OCI-LY7 (cell line): Measurements from ENCODE around the gene HINT2. TPM values are rescaled to one million over a fixed set of nuclear protein-coding genes. Genes with fewer than 3 reads are reported as not detected.

Experiments
- BruUV-seq: library from RNA; stranded (reverse); fragments of 400-500 nt; replicated peaks from 2 replicates; lab custom pipeline; 2021; lab: Mats Ljungman, UMichigan
- CTCF ChIA-PET: fragments of 300-600 bp; sonication (Branson Sonifier 250); formaldehyde crosslinking; loops from one replicate; lab custom pipeline; 2022; ENCODE audit warnings: antibody characterized with exemption; ENCODE audit not compliant: unreplicated experiment; lab: Charles Lee
- POLR2A ChIA-PET: fragments of 300-600 bp; sonication (Branson Sonifier 250); formaldehyde crosslinking; loops from one replicate; lab custom pipeline; 2022; ENCODE audit warnings: antibody characterized with exemption; lab: Charles Lee
- DNase-seq: peaks from one replicate; pipeline ENCODE4 v3.0.0-alpha.2; 2015; ENCODE audit warnings: low spot score
- H2AFZ ChIP-seq: fragments of 200-600 bp; sonication (generic), shearing (Covaris generic); 2 replicates; pipeline ENCODE4 v1.6.1; 2014; ENCODE audit warnings: mild to moderate bottlenecking, antibody characterized with exemption, low read length, moderate library complexity
- H3K27ac ChIP-seq: fragments of 200-600 bp; sonication (generic); 2 replicates; pipeline ENCODE4 v1.5.1; 2014; ENCODE audit warnings: mixed run types, low read depth, mild to moderate bottlenecking, moderate library complexity, low read length, inconsistent platforms; ENCODE audit not compliant: poor library complexity, severe bottlenecking
- H3K36me3 ChIP-seq: fragments of 200-600 bp; sonication (generic); 2 replicates; pipeline ENCODE4 v1.6.1; 2014; ENCODE audit warnings: mild to moderate bottlenecking, antibody characterized with exemption, low read length, moderate library complexity, mixed read lengths; ENCODE audit not compliant: insufficient read depth
- H3K4me1 ChIP-seq: fragments of 200-600 bp; sonication (generic); 2 replicates; pipeline ENCODE4 v1.5.1; 2014; ENCODE audit warnings: mild to moderate bottlenecking, low read length; ENCODE audit not compliant: insufficient read depth, poor library complexity, severe bottlenecking
- H3K4me2 ChIP-seq: fragments of 200-600 bp; sonication (generic); 2 replicates; pipeline ENCODE4 v1.6.1; 2014; ENCODE audit warnings: mild to moderate bottlenecking, low read length
- H3K4me3 ChIP-seq: fragments of 200-600 bp; sonication (generic); 2 replicates; pipeline ENCODE4 v1.5.1; 2014; ENCODE audit warnings: mild to moderate bottlenecking, low read depth, low read length; ENCODE audit not compliant: poor library complexity, severe bottlenecking
- H3K79me2 ChIP-seq: fragments of 200-600 bp; sonication (generic); 2 replicates; pipeline ENCODE4 v1.6.1; 2016; ENCODE audit warnings: low read depth, mild to moderate bottlenecking, low read length, moderate library complexity, mixed read lengths; ENCODE audit not compliant: insufficient read depth
- H3K9me2 ChIP-seq: fragments of 200-600 bp; sonication (generic); 2 replicates; pipeline ENCODE4 v1.6.1; 2016; ENCODE audit warnings: mild to moderate bottlenecking, low read length, mixed read lengths; ENCODE audit not compliant: insufficient read depth
- H3K9me3 ChIP-seq: fragments of 200-600 bp; sonication (generic); 2 replicates; pipeline ENCODE4 v1.6.1; 2014; ENCODE audit warnings: mild to moderate bottlenecking, mixed run types, low read length, mixed read lengths
- H4K20me1 ChIP-seq: fragments of 200-600 bp; sonication (generic); 2 replicates; pipeline ENCODE4 v1.6.1; 2014; ENCODE audit warnings: mild to moderate bottlenecking, antibody characterized with exemption, low read length, moderate library complexity, mixed read lengths; ENCODE audit not compliant: insufficient read depth
- EZH2phosphoT487 ChIP-seq: fragments of 200-600 bp; sonication (generic); IDR thresholded peaks from 2 replicates; pipeline ENCODE4 v1.6.1; 2018; ENCODE audit warnings: low read depth, borderline replicate concordance, mild to moderate bottlenecking, mixed run types, antibody characterized with exemption, low read length, moderate library complexity, mixed read lengths
- intact Hi-C: fragments of 100-400 bp; cut with micrococcal nuclease; formaldehyde crosslinking; loops from one replicate; pipeline ENCODE4 v1.10.0; 2022; ENCODE audit not compliant: unreplicated experiment
- total RNA-seq, 2 experiments: library from RNA; depleted of rRNA in 1 of 2; stranded (reverse); fragments of >200 nt in 1 of 2; shearing (Covaris generic) in 1 of 2; gene quantifications; 2 replicates each; pipeline ENCODE4 v1.2.3, GENCODE V29; 2014 to 2022
- TF ChIP-seq, protein P1 (sequence below): fragments of 200-600 bp; sonication (generic); conservative IDR thresholded peaks from 2 replicates; pipeline ENCODE4 v1.5.1; 2014; ENCODE audit warnings: mild to moderate bottlenecking, antibody characterized with exemption, low read length, moderate library complexity, mixed read lengths

Gene HINT2
- total RNA-seq, 2 experiments from 2014 or later = 82.5 to 84.5 TPM

DNA sequence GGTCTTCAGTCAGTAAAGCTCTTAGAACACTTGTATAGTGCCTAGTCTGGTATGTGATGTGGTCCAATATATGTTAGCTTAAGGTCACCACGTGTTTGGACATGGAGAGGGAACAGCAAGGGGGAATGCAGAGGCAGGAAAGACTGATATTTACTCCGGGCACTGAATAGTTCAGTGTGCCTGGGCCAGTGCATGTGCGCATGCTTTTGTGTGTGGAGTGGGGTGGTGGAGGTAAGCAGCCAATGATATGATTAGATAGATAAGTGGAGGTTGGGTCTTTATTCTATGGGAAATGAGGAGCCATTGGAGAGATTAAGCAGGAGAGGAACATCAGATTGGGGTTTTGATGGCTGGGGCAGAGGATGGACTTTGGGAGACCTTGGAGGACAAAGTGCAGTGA, 41.4 kb upstream of the HINT2 start:
- H3K4me1 ChIP-seq = no peaks in the 10 kb centered on the region
- H3K79me2 ChIP-seq = no peaks in the 10 kb centered on the region
- H3K9me2 ChIP-seq = no peaks in the 10 kb centered on the region
- H3K36me3 ChIP-seq = no peaks in the 10 kb centered on the region
- no peaks in the 10 kb centered on the region for H4K20me1 ChIP-seq
- ChIA-PET POLR2A (interaction anchor here (0.6 kb wide), 1 partner anchor 79 kb away, joined by 3 read pairs; no protein-coding TSS in a partner anchor), CTCF (interaction anchor here (1.3 kb wide), 1 partner anchor 23 kb away, joined by 3 read pairs; no protein-coding TSS in a partner anchor)
- BruUV-seq = no TSS peak
- no peak overlapping the region for H2AFZ ChIP-seq
- intact Hi-C loops = no loop called here
- H3K4me2 ChIP-seq = no peak overlapping the region
- H3K4me3 ChIP-seq = no peak overlapping the region
- TF ChIP-seq, protein P1, sequence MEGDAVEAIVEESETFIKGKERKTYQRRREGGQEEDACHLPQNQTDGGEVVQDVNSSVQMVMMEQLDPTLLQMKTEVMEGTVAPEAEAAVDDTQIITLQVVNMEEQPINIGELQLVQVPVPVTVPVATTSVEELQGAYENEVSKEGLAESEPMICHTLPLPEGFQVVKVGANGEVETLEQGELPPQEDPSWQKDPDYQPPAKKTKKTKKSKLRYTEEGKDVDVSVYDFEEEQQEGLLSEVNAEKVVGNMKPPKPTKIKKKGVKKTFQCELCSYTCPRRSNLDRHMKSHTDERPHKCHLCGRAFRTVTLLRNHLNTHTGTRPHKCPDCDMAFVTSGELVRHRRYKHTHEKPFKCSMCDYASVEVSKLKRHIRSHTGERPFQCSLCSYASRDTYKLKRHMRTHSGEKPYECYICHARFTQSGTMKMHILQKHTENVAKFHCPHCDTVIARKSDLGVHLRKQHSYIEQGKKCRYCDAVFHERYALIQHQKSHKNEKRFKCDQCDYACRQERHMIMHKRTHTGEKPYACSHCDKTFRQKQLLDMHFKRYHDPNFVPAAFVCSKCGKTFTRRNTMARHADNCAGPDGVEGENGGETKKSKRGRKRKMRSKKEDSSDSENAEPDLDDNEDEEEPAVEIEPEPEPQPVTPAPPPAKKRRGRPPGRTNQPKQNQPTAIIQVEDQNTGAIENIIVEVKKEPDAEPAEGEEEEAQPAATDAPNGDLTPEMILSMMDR = no peak
- no peak for TF ChIP-seq EZH2phosphoT487
- DNase-seq = no peak
- no peak overlapping the region for H3K27ac ChIP-seq
- no peaks in the 10 kb centered on the region for H3K9me3 ChIP-seq

DNA sequence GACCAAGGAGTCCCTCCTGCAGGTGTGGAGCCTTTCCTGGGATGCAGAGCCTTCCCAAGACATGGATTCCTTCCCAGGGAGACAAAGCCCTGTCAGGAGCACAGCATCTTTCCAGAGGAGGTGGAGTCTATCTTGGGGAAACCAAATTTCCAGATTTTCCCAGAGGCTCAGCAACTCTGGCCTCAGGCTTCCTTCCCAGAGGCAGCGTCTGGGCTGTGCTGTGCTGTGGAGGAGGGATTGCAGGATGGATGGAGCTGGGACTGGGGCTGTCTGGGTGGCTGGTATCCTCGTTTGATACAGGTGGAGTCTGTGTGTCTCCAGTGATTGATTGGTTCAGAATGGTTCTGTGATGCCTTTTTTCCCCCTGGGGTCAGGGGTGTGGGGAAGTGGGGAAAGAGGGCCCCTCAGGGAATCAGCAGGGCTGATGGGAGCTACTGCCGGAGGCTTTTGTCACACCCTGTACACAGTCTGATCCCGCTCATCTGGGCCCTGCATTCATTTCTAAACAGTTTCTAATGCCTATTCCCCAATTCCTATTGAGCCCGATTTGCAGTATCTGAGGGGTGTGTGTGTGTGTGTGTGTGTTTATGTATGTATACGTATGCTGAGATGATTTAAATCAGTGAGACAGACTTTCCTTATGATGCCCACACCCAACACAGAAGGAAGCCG, 39.4 kb upstream of the HINT2 start:
- no peak for DNase-seq
- no peaks in the 10 kb centered on the region for H3K9me2 ChIP-seq
- ChIA-PET POLR2A (no interaction called here), CTCF (no interaction called here)
- intact Hi-C loops = no loop called here
- H4K20me1 ChIP-seq = no peaks in the 10 kb centered on the region
- no peaks in the 10 kb centered on the region for H3K4me1 ChIP-seq
- no peaks in the 10 kb centered on the region for H3K36me3 ChIP-seq
- no peak overlapping the region for H3K4me3 ChIP-seq
- BruUV-seq = no TSS peak
- TF ChIP-seq, protein P1 = no peak
- TF ChIP-seq EZH2phosphoT487 = no peak
- no peaks in the 10 kb centered on the region for H3K9me3 ChIP-seq
- H3K4me2 ChIP-seq = no peak overlapping the region
- H2AFZ ChIP-seq = no peak overlapping the region
- H3K27ac ChIP-seq = no peak overlapping the region
- no peaks in the 10 kb centered on the region for H3K79me2 ChIP-seq
